BE2C (cell line): Measurements from ENCODE around the gene B9D2.
A peak's percentile ranks its signal among the peaks of the same experiment; 100 is the strongest.

ENCODE experiments used
- DNase-seq: peaks from one replicate; pipeline ENCODE4 v3.0.0-alpha.2; 2020
- H3K27me3 ChIP-seq: fragments of 250-450 bp; sonication (Bioruptor Pico); 2 replicates; pipeline ENCODE4 v1.5.1; 2020; ENCODE audit warnings: mild to moderate bottlenecking
- H3K36me3 ChIP-seq: fragments of 250-450 bp; sonication (Bioruptor Pico); 2 replicates; pipeline ENCODE4 v1.5.1; 2020; ENCODE audit warnings: mild to moderate bottlenecking
- H3K4me1 ChIP-seq: fragments of 250-450 bp; sonication (Bioruptor Pico); 2 replicates; pipeline ENCODE4 v1.5.1; 2020
- H3K4me3 ChIP-seq: 2 replicates; pipeline ENCODE4 v1.5.1; 2011; ENCODE audit warnings: low read depth, low read length
- H3K9me3 ChIP-seq: fragments of 250-450 bp; sonication (Bioruptor Pico); 2 replicates; pipeline ENCODE4 v1.5.1; 2020
- TF ChIP-seq, protein P1 (sequence below): IDR thresholded peaks from 2 replicates; pipeline ENCODE4 v1.5.1; 2012; ENCODE audit warnings: mild to moderate bottlenecking, low read depth, low read length

B9D2 gene

DNA sequence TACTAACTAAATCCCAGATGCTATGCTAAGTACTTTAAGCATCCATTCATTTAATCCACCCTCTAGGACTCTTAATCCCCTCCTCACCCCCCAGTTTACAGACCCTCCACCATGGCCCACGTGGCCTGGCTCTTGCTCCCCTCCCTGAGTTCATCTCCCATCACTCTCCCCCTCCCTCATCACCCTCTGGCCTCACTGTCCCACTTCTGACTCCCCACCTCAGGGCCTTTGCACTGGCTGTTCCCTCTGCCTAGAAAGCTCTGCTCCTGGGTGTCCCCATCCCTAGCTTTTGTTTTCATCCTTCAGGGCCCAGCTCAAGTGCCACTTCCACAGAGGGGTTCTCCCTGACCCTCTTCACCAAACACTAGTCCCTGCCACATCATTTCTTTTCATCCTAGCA, 4.2 kb downstream of the B9D2 start:
- TF ChIP-seq, protein P1, sequence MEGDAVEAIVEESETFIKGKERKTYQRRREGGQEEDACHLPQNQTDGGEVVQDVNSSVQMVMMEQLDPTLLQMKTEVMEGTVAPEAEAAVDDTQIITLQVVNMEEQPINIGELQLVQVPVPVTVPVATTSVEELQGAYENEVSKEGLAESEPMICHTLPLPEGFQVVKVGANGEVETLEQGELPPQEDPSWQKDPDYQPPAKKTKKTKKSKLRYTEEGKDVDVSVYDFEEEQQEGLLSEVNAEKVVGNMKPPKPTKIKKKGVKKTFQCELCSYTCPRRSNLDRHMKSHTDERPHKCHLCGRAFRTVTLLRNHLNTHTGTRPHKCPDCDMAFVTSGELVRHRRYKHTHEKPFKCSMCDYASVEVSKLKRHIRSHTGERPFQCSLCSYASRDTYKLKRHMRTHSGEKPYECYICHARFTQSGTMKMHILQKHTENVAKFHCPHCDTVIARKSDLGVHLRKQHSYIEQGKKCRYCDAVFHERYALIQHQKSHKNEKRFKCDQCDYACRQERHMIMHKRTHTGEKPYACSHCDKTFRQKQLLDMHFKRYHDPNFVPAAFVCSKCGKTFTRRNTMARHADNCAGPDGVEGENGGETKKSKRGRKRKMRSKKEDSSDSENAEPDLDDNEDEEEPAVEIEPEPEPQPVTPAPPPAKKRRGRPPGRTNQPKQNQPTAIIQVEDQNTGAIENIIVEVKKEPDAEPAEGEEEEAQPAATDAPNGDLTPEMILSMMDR: no peak
- no peaks in the 10 kb centered on the region for H3K4me1 ChIP-seq
- no peaks in the 10 kb centered on the region for H3K36me3 ChIP-seq
- no peak overlapping the region for H3K4me3 ChIP-seq
- no peaks in the 10 kb centered on the region for H3K27me3 ChIP-seq
- no peak for DNase-seq
- no peaks in the 10 kb centered on the region for H3K9me3 ChIP-seq

DNA sequence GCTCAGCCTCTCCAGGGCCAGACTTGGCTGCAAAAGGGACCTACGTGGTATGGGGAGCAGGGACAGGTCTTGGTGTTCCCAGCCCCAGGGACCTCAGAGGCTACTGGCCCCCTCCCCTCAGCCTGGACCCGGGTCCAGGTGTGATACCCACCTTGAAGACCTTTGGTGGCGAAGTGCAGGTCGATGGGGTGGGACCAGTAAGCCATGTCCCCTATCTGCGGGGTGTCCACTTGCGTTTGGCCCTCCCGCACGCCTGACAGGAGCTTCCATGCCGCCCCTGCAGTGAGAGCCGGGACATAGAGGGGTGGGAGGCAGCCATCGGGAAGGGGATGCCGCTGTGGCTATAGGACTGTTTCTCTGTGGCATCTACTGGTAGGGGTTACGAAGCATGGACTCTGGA, 6.2 kb downstream of the B9D2 start:
- H3K4me1 ChIP-seq: 0 out of 2 replicates have a peak, but pooled peaks cover 3% of the 10 kb centered on the region

DNA sequence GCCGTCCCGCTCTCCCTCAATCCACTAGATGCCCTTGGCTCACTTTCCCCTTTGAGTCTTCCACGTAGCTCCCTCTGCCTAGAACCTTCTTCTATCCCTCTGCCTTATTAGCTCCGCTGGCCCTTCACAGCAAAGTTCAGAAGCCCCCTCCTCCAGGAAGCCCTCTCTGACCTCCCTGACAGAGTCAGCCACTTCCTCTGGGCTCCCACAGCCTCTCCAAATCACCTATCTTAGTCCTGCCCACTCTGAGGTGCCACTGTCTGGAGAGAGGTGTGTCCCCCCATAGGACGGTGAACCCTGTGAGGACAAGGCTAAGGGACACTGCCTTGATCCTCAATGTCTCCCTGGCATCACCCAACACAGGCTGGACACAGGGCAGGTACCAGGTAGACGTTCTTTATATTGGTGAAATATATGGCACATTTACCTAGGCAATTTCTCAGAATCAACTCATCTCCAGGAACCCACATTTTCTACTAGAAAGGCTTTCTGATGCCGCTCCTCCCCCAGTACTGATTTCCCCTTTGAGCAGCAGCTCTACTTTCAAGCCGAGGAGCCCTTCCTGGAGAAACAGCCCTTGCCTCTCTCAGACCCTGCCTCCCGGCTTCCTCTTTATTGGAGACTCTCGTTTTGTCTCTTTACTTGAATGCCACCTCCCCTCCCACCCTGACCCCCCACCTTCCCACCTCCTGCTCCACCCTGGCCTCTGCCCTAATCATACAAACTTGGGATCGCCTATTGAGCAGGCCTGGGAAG, 6.8 kb downstream of the B9D2 start:
- Histone ChIP-seq H3K27me3 (peaks cover 15% of the 10 kb centered on the region), H3K4me1 (0 out of 2 replicates have a peak, but pooled peaks cover 3% of the 10 kb centered on the region), H3K9me3 (no peaks in the 10 kb centered on the region), H3K36me3 (no peaks in the 10 kb centered on the region), H3K4me3 (no peak overlapping the region)
- TF ChIP-seq, protein P1: no peak
- no peak for DNase-seq

More for the DNA sequence above, 6.2 kb downstream of the B9D2 start:
- TF ChIP-seq, protein P1: no peak
- H3K9me3 ChIP-seq: no peaks in the 10 kb centered on the region
- no peak overlapping the region for H3K4me3 ChIP-seq
- DNase-seq: no peak
- H3K27me3 ChIP-seq: peaks cover 9% of the 10 kb centered on the region
- H3K36me3 ChIP-seq: no peaks in the 10 kb centered on the region

DNA sequence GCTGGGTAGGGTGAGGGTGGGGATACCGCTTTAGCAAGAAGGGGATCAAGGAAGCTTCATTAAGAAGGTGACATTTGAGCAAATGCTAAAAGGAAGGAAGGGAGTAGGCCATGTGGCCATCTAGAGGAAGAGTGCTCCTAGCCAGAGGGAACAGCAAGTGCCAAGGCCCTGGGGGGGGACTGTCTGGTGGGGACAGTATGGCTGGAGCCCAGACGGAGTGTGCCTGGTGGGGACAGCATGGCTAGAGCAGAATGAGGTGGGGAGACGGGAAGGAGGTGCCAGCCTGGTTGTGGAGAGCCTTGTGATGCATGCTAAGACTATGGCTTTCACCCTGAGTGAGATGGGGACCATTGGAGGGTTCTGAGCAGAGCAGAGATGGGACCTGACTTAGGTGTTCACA, 8.1 kb downstream of the B9D2 start:
- no peaks in the 10 kb centered on the region for H3K36me3 ChIP-seq
- H3K4me3 ChIP-seq: no peak overlapping the region
- 0 out of 2 replicates have a peak, but pooled peaks cover 3% of the 10 kb centered on the region for H3K4me1 ChIP-seq
- TF ChIP-seq, protein P1: no peak
- DNase-seq: no peak
- H3K27me3 ChIP-seq: peaks cover 27% of the 10 kb centered on the region
- no peaks in the 10 kb centered on the region for H3K9me3 ChIP-seq

DNA sequence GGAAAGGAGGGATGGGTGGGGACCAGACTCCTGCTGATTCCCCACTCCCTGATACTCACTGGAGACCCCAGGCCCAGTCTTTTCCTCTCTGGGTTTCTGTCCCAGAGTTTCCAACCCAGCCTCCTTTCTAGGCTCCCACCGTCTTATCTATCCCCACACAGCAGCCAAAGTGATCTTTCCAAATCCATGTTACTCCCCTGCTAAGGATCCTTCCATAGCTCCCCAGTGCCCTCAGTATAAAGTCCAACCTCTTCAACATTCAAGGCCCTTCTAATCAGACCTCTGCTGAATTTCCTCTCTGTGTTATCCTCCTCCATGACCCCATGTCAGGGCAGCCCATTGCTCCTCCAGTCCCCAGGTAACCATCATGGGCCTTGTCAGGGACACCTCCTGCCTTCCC, 8.9 kb downstream of the B9D2 start:
- DNase-seq: no peak
- H3K27me3 ChIP-seq: peaks cover 27% of the 10 kb centered on the region
- no peak overlapping the region for H3K4me3 ChIP-seq
- 0 out of 2 replicates have a peak, but pooled peaks cover 3% of the 10 kb centered on the region for H3K4me1 ChIP-seq
- no peaks in the 10 kb centered on the region for H3K36me3 ChIP-seq
- H3K9me3 ChIP-seq: no peaks in the 10 kb centered on the region
- TF ChIP-seq, protein P1: no peak

DNA sequence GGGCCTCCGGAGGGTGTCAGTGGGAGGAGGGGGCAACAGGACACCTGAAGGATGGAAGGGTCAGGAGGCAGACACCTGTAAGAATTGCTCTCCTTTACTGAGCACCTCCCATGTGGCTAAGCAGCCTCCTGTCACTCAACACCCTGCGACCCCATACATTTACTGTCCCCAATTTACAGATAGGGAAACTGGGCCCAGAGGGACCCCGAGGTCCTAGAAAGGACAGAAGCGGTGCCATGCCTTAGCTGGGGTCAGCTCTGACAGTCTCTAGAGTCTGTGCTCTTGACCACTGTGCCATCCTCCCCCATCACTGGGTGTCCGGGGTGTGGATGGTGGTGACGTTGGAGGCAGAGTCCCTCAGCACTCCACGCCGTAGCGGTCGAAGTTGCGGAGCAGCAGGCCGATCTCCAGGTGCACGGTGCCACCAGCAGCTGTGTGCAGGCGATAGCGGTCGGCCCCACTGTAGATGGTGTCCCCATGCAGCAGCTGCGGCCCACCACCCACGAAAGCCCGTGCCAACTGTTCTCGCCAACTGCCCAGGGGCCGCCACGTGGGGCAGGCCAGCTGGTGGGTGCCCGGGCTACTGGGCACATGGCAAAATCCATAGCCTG, 9.5 kb downstream of the B9D2 start:
- Histone ChIP-seq H3K36me3 (no peaks in the 10 kb centered on the region), H3K27me3 (peaks cover 27% of the 10 kb centered on the region), H3K4me1 (0 out of 2 replicates have a peak, but pooled peaks cover 3% of the 10 kb centered on the region), H3K9me3 (no peaks in the 10 kb centered on the region), H3K4me3 (peak overlapping the region; percentile 75)
- no peak for DNase-seq
- TF ChIP-seq, protein P1: no peak
